IMR-90 (cell line): ENCODE measurements around the gene TAS2R14. TPM values are rescaled to one million over a fixed set of nuclear protein-coding genes. Genes with fewer than 3 reads are reported as not detected.

ENCODE experiments used
- ATAC-seq: fragments of 200-7000 bp; cut with Tn5 transposase; 2 replicates; pipeline ENCODE4 v1.9.1; 2020; ENCODE audit warnings: low read depth, mild to moderate bottlenecking, moderate library complexity
- BruUV-seq: library from RNA; stranded (reverse); fragments of 400-500 nt; replicated peaks from 2 replicates; lab custom pipeline; 2021; lab: Mats Ljungman, UMichigan
- CTCF ChIA-PET: fragments of 300-600 bp; formaldehyde crosslinking; extraction: SDS; loops from one replicate; lab custom pipeline; 2021; ENCODE audit warnings: antibody characterized with exemption; lab: Yijun Ruan, JAX
- POLR2A ChIA-PET: fragments of 300-600 bp; sonication (Branson Sonifier 250); formaldehyde crosslinking; loops from one replicate; lab custom pipeline; 2022; ENCODE audit warnings: antibody characterized with exemption; ENCODE audit not compliant: unreplicated experiment; lab: Charles Lee
- DNase-seq: peaks from one replicate; pipeline ENCODE4 v3.0.0; 2013
- H2AFZ ChIP-seq: replicated peaks from 2 replicates; pipeline ENCODE3; 2013; ENCODE audit warnings: low read length, mild to moderate bottlenecking; ENCODE audit not compliant: poor library complexity
- H2AK5ac ChIP-seq: 2 replicates; pipeline ENCODE4 v1.6.1; 2013; ENCODE audit warnings: low read depth, low read length, inconsistent platforms
- H2AK9ac ChIP-seq: replicated peaks from 2 replicates; pipeline ENCODE3; 2013; ENCODE audit warnings: mild to moderate bottlenecking, low read depth, low read length, moderate library complexity; ENCODE audit not compliant: poor library complexity
- H2BK120ac ChIP-seq: 2 replicates; pipeline ENCODE4 v1.6.1; 2013; ENCODE audit warnings: low read depth, low read length, inconsistent platforms
- H2BK15ac ChIP-seq: 3 replicates; pipeline ENCODE4 v1.6.1; 2013; ENCODE audit warnings: low read depth, low read length, inconsistent platforms
- H2BK20ac ChIP-seq: 2 replicates; pipeline ENCODE4 v1.6.1; 2013; ENCODE audit warnings: low read depth, mild to moderate bottlenecking, inconsistent platforms, low read length, moderate library complexity
- H2BK5ac ChIP-seq: 2 replicates; pipeline ENCODE4 v1.6.1; 2013; ENCODE audit warnings: mild to moderate bottlenecking, low read depth, low read length, inconsistent platforms; ENCODE audit not compliant: poor library complexity, severe bottlenecking
- H3K14ac ChIP-seq: replicated peaks from 2 replicates; pipeline ENCODE4 v1.6.1; 2013; ENCODE audit warnings: low read depth, low read length, inconsistent platforms
- H3K18ac ChIP-seq: 2 replicates; pipeline ENCODE4 v1.6.1; 2013; ENCODE audit warnings: low read depth, low read length, control low read depth
- H3K23ac ChIP-seq: 2 replicates; pipeline ENCODE4 v1.6.1; 2013; ENCODE audit warnings: low read depth, low read length, inconsistent platforms
- H3K27ac ChIP-seq: 2 replicates; pipeline ENCODE4 v1.5.1; 2013; ENCODE audit warnings: mild to moderate bottlenecking, control low read depth, low read length; ENCODE audit not compliant: insufficient read depth
- H3K27me3 ChIP-seq: 2 replicates; pipeline ENCODE4 v1.6.1; 2013; ENCODE audit warnings: low read length; ENCODE audit not compliant: control insufficient read depth, insufficient read depth
- H3K36me3 ChIP-seq: 2 replicates; pipeline ENCODE4 v1.6.1; 2013; ENCODE audit warnings: low read length, mixed read lengths; ENCODE audit not compliant: control insufficient read depth, insufficient read depth
- H3K4ac ChIP-seq: 2 replicates; pipeline ENCODE4 v1.6.1; 2013; ENCODE audit warnings: low read depth, low read length, inconsistent platforms
- H3K4me1 ChIP-seq: 2 replicates; pipeline ENCODE4 v1.6.1; 2013; ENCODE audit warnings: low read length, mixed read lengths; ENCODE audit not compliant: control insufficient read depth, insufficient read depth
- H3K4me2 ChIP-seq: 2 replicates; pipeline ENCODE4 v1.6.1; 2013; ENCODE audit warnings: low read depth, mild to moderate bottlenecking, control low read depth, low read length, moderate library complexity
- H3K4me3 ChIP-seq: 2 replicates; pipeline ENCODE4 v1.5.1; 2013; ENCODE audit warnings: low read depth, mild to moderate bottlenecking, control low read depth, low read length, moderate library complexity; ENCODE audit not compliant: insufficient read depth
- H3K56ac ChIP-seq: 2 replicates; pipeline ENCODE4 v1.6.1; 2013; ENCODE audit warnings: low read length, inconsistent platforms; ENCODE audit not compliant: insufficient read depth; ENCODE audit errors: extremely low read depth
- H3K79me1 ChIP-seq, 2 experiments: 2 replicates each; pipeline ENCODE4 v1.6.1; 2013; ENCODE audit warnings: low read length in 2 of 2, inconsistent platforms in 1 of 2, low read depth in 1 of 2
- H3K9ac ChIP-seq: 2 replicates; pipeline ENCODE4 v1.6.1; 2013; ENCODE audit warnings: low read depth, low read length, control low read depth
- H3K9me1 ChIP-seq: 2 replicates; pipeline ENCODE4 v1.6.1; 2013; ENCODE audit warnings: low read length, inconsistent platforms; ENCODE audit not compliant: insufficient read depth
- H3K9me3 ChIP-seq: 2 replicates; pipeline ENCODE4 v1.6.1; 2013; ENCODE audit warnings: low read length; ENCODE audit not compliant: control insufficient read depth, insufficient read depth
- H4K20me1 ChIP-seq: 2 replicates; pipeline ENCODE4 v1.6.1; 2013; ENCODE audit warnings: low read length, inconsistent platforms; ENCODE audit not compliant: insufficient read depth
- H4K5ac ChIP-seq: 2 replicates; pipeline ENCODE4 v1.6.1; 2013; ENCODE audit warnings: mild to moderate bottlenecking, low read depth, low read length, control low read depth
- H4K8ac ChIP-seq, 2 experiments: 2 replicates each; pipeline ENCODE4 v1.6.1; 2013; ENCODE audit warnings: low read depth in 2 of 2, low read length in 2 of 2, control low read depth in 1 of 2, inconsistent platforms in 1 of 2
- H4K91ac ChIP-seq: 2 replicates; pipeline ENCODE4 v1.6.1; 2013; ENCODE audit warnings: low read depth, low read length, inconsistent platforms; ENCODE audit not compliant: insufficient read depth
- CEBPB ChIP-seq: IDR thresholded peaks from 2 replicates; pipeline ENCODE4 v1.6.1; 2012; ENCODE audit warnings: low read depth, low read length, improper control_type of control experiment
- NFE2L2 ChIP-seq: fragments of 150-350 bp; IDR thresholded peaks from 2 replicates; pipeline ENCODE4 v1.6.1; 2016; ENCODE audit warnings: low read depth, mild to moderate bottlenecking, low read length
- WGBS, 2 experiments: methylation state at CpG; one replicate each; pipeline versions ENCODE4 v1.1.5 to v1.1.7; 2013; ENCODE audit warnings: missing lambda C conversion rate in 2 of 2; ENCODE audit not compliant: insufficient read length in 1 of 2; ENCODE audit errors: extremely low coverage in 2 of 2; 5-methylcytosine and 5-hydroxymethylcytosine counted together
- dilution Hi-C: fragments of 300-500 bp; cut with HindIII; formaldehyde crosslinking; loops from one replicate; pipeline ENCODE4 v1.14.3; 2018; ENCODE audit warnings: low sequenced_read_pairs; ENCODE audit not compliant: unreplicated experiment
- in situ Hi-C: fragments of 300-500 bp; cut with MboI; formaldehyde crosslinking; loops from 3 replicates; pipeline ENCODE4 v1.14.3; 2019; ENCODE audit warnings: low sequenced_read_pairs, inconsistent platforms, mixed read lengths
- intact Hi-C: fragments of 100-400 bp; cut with micrococcal nuclease; formaldehyde crosslinking; loops from 2 replicates; pipeline ENCODE4 v1.10.0; 2022
- polyA plus RNA-seq, 3 experiments: library from polyadenylated mRNA; depleted of rRNA; stranded (reverse); fragments of >200 nt; gene quantifications; 2 replicates each; pipeline ENCODE4 v1.2.3, GENCODE V29; 2012; ENCODE audit warnings: low replicate concordance in 1 of 3
- total RNA-seq: library from RNA; depleted of rRNA; stranded (reverse); fragments of >200 nt; gene quantifications from 2 replicates; pipeline ENCODE4 v1.2.3, GENCODE V29; 2012

The TAS2R14 gene
- total and polyA plus RNA-seq, 2 of the 4 experiments (the other 2 are of a cell fraction) = 1.6 to 2.0 TPM

- Histone ChIP-seq H3K9me1 (peaks cover 4% of the 10 kb centered on the region; the same call in 1 of the 2 replicates), H3K36me3 (no peaks in the 10 kb centered on the region), H3K56ac (no peak overlapping the region), H3K4me2 (no peak overlapping the region), H3K9ac (no peak overlapping the region), H3K4me1 (peaks cover 6% of the 10 kb centered on the region), H2AK5ac (peak overlapping the region; percentile 65; the same call in 1 of the 2 replicates), H4K20me1 (no peaks in the 10 kb centered on the region), H4K5ac (no peak overlapping the region), H3K23ac (no peak overlapping the region), H4K91ac (no peak overlapping the region), H3K79me1 (peaks cover 3 to 5% of the 10 kb centered on the region in 2 experiments; a peak in 3 of 4 replicates), H3K14ac (peak overlapping the region; percentile 59; the same call in 1 of the 2 replicates), H2BK120ac (no peak overlapping the region; the same call in 1 of the 2 replicates), H3K9me3 (no peaks in the 10 kb centered on the region), H3K18ac (no peak overlapping the region), H3K4me3 (no peak overlapping the region), H2BK20ac (0 out of 2 replicates have a peak overlapping the region, but pooled peaks have one; percentile 58), H2AK9ac (peak overlapping the region; percentile 74), H3K27ac (no peak overlapping the region), H2BK15ac (no peak overlapping the region; the same call in 2 of the 3 replicates), H3K4ac (0 out of 2 replicates have a peak overlapping the region, but pooled peaks have one; percentile 50), H2AFZ (peak overlapping the region; percentile 23), H2BK5ac (no peak overlapping the region), H3K27me3 (no peaks in the 10 kb centered on the region), H4K8ac (peak overlapping the region in 1 of 2 experiments; percentile 6; a peak in 1 of 4 replicates)
- peak; percentile 69 for DNase-seq
- TF ChIP-seq CEBPB (peak; percentile 88), NFE2L2 (no peak)
- CTCF ChIA-PET = no interaction called here
- POLR2A ChIA-PET = no interaction called here
- intact Hi-C loops (no loop called here), dilution Hi-C loops (no loop called here), in situ Hi-C loops (no loop called here)
- BruUV-seq = no TSS peak
- WGBS, 2 experiments = 43% methylated on average over 4 of the region's 15 CpGs; no CpG with 5 or more reads in 1 of the 2 experiments
- ATAC-seq = peak; percentile 49
Measured at GRCh38 chr12:10968765-10969456, 29.8 kb upstream of the TAS2R14 start.
